IPS-20b (cell line): Measurements from ENCODE around the gene RRP9.

Source experiments
- H3K27ac ChIP-seq: one replicate; pipeline ENCODE4 v1.5.1; 2013; ENCODE audit warnings: low read length
- H3K27me3 ChIP-seq: 2 replicates; pipeline ENCODE4 v1.6.1; 2013; ENCODE audit warnings: mild to moderate bottlenecking, low read length, inconsistent platforms; ENCODE audit not compliant: insufficient read depth
- H3K36me3 ChIP-seq: 2 replicates; pipeline ENCODE4 v1.6.1; 2013; ENCODE audit warnings: low read depth, mild to moderate bottlenecking, inconsistent platforms, low read length, moderate library complexity; ENCODE audit not compliant: insufficient read depth
- H3K4me1 ChIP-seq: 2 replicates; pipeline ENCODE4 v1.6.1; 2013; ENCODE audit warnings: mild to moderate bottlenecking, control low read depth, inconsistent platforms, low read length, moderate library complexity; ENCODE audit not compliant: insufficient read depth
- H3K4me3 ChIP-seq: 2 replicates; pipeline ENCODE4 v1.5.1; 2013; ENCODE audit warnings: mild to moderate bottlenecking, low read length, inconsistent platforms
- H3K9ac ChIP-seq: 2 replicates; pipeline ENCODE4 v1.6.1; 2013; ENCODE audit warnings: low read depth, mild to moderate bottlenecking, inconsistent platforms, low read length, moderate library complexity
- H3K9me3 ChIP-seq: 2 replicates; pipeline ENCODE4 v1.6.1; 2013; ENCODE audit warnings: mild to moderate bottlenecking, low read depth, low read length, inconsistent platforms; ENCODE audit not compliant: insufficient read depth

Gene RRP9

DNA sequence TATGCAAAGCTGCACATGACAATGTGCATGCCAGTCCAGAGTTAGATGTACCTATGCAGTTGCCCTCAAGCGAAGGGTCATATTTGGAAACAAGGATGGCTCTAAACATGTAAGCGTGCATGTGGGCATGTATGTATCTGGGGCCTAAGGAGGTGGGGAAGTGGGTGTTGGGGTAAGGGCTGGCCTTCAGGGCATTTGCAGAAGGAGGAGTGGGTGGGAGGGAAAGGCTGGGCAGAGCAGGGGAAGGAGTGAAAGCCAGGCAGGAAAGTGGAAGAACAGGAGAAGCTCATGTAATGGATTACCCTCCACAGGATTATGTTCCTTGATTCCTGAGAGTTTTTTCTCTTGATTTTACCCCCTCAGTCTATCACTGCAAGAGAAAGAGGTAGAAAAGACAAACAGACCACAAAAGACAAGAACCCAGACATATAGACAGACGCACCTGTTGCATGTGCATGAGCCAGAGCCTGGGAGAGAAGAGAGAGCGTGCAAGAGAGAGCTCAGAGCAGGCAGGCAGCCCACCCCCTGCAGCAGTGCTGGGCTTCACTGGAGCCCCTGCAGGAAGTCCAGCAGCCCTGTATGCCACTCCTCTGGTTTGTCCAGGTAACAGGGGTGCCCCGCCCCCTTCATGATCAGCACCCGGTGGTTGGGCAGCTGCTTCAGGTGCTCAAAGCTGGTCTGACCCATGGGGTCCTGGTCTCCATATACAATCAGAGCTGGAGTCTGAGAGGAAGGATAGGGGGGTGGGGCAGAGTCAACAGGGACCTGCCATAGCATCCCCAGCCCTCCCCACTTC, 27.4 kb upstream of the RRP9 start:
- Histone ChIP-seq H3K36me3 (no peaks in the 10 kb centered on the region), H3K27ac (peak overlapping the region; percentile 86), H3K4me3 (peak overlapping the region; percentile 86)

DNA sequence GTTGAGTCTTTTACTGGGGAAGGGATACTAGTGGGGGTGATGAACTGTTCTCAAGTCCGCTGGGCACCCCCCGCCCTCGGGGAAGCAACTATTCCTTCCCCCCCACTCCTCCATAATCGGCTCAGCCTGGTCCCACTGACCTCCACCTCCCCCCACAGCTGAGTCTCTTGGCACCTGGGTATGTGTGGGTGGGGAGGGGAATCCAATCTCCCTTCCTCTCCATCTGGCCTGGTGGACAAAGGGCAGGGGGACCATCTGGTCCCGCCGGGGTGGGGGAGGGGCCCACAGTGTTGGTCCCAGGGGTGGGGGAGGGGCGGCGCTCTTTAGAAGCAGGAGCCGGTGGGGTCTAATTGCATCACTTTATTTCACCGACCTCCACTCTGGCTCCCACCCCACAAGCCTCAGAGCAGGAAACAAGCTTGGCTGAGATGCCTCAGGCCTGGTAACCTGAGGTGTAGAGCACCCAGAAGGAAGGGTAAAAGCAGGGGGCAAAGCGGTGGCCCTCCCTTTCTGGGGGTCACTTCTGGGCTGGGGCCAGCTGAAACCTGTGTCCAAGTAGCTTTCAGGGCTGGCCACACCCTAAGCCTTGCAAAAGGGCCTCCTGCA, 26.6 kb upstream of the RRP9 start:
- H3K27me3 ChIP-seq: peaks cover 25% of the 10 kb centered on the region
- peaks cover 21% of the 10 kb centered on the region for H3K4me1 ChIP-seq
- peak overlapping the region; percentile 86 for H3K4me3 ChIP-seq
- peak overlapping the region; percentile 89 for H3K27ac ChIP-seq
- H3K9ac ChIP-seq: peak overlapping the region; percentile 94
- H3K36me3 ChIP-seq: no peaks in the 10 kb centered on the region
- H3K9me3 ChIP-seq: no peaks in the 10 kb centered on the region

More for the DNA sequence above, 27.4 kb upstream of the RRP9 start:
- Histone ChIP-seq H3K9me3 (no peaks in the 10 kb centered on the region), H3K9ac (peak overlapping the region; percentile 94; the same call in 1 of the 2 replicates), H3K27me3 (peaks cover 32% of the 10 kb centered on the region), H3K4me1 (peaks cover 22% of the 10 kb centered on the region)

GRCh38 chr3:51967384-51968169, 25.9 kb upstream of the RRP9 start, which contains the start of gene PCBP4:
PCBP4 (minus strand) TSS chr3:51967454; CDS start chr3:51961240, 6,214 bp downstream.
- Histone ChIP-seq H3K9me3 (no peaks in the 10 kb centered on the region), H3K27ac (peak within 1 kb of the TSS; percentile 89), H3K27me3 (peaks cover 30% of the 10 kb centered on the region), H3K4me1 (peaks cover 21% of the 10 kb centered on the region), H3K9ac (peak within 1 kb of the TSS; percentile 94), H3K36me3 (no peaks in the 10 kb centered on the region), H3K4me3 (peak within 1 kb of the TSS; percentile 86)

- H3K4me3 ChIP-seq: peak overlapping the region; percentile 63; the same call in 1 of the 2 replicates
- H3K9ac ChIP-seq: peak overlapping the region; percentile 27; the same call in 1 of the 2 replicates
- no peak overlapping the region for H3K27ac ChIP-seq
- H3K9me3 ChIP-seq: no peaks in the 10 kb centered on the region
- peaks cover 21% of the 10 kb centered on the region for H3K4me1 ChIP-seq
- H3K27me3 ChIP-seq: peaks cover 35% of the 10 kb centered on the region
- H3K36me3 ChIP-seq: no peaks in the 10 kb centered on the region
Measured at GRCh38 chr3:51966922-51967383, 25.2 kb upstream of the RRP9 start.

GRCh38 chr3:51966486-51966885, 24.8 kb upstream of the RRP9 start:
- Histone ChIP-seq H3K4me3 (peak overlapping the region; percentile 63; the same call in 1 of the 2 replicates), H3K27me3 (peaks cover 40% of the 10 kb centered on the region), H3K9ac (peak overlapping the region; percentile 27; the same call in 1 of the 2 replicates), H3K36me3 (no peaks in the 10 kb centered on the region), H3K27ac (no peak overlapping the region), H3K4me1 (peaks cover 21% of the 10 kb centered on the region), H3K9me3 (no peaks in the 10 kb centered on the region)

DNA sequence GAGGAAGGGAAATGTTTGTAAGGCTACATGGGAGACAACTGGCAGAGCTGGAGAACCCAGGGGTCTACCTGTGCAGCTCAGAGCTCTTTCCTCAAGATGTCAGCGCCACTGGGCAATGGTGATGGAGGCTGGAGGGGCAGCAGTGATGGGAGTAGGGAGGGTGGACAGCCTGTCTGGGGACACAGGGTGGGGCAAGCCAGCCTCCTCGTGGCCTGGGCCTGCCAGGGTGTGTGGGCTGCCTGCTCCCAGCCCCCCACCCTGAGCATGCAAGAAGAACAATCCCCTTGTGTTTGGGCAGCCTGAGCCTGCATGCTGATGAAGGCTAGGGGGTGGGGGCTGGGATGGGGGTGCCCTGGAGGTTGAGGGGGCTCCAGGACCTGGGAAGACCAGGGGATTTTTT, 24.3 kb upstream of the RRP9 start:
- peaks cover 21% of the 10 kb centered on the region for H3K4me1 ChIP-seq
- 0 out of 2 replicates have a peak overlapping the region, but pooled peaks have one; percentile 63 for H3K4me3 ChIP-seq
- no peaks in the 10 kb centered on the region for H3K9me3 ChIP-seq
- H3K36me3 ChIP-seq: no peaks in the 10 kb centered on the region
- H3K27ac ChIP-seq: no peak overlapping the region
- no peak overlapping the region for H3K9ac ChIP-seq
- H3K27me3 ChIP-seq: peaks cover 42% of the 10 kb centered on the region

GRCh38 chr3:51964521-51964920, 22.8 kb upstream of the RRP9 start:
- H3K27me3 ChIP-seq: peaks cover 42% of the 10 kb centered on the region
- no peak overlapping the region for H3K4me3 ChIP-seq
- H3K4me1 ChIP-seq: peaks cover 18% of the 10 kb centered on the region
- no peaks in the 10 kb centered on the region for H3K36me3 ChIP-seq
- no peaks in the 10 kb centered on the region for H3K9me3 ChIP-seq
- no peak overlapping the region for H3K27ac ChIP-seq
- no peak overlapping the region for H3K9ac ChIP-seq

GRCh38 chr3:51963951-51964451, 22.3 kb upstream of the RRP9 start:
- Histone ChIP-seq H3K9me3 (no peaks in the 10 kb centered on the region), H3K4me1 (peaks cover 13% of the 10 kb centered on the region), H3K27ac (no peak overlapping the region), H3K4me3 (no peak overlapping the region), H3K27me3 (peaks cover 42% of the 10 kb centered on the region), H3K36me3 (no peaks in the 10 kb centered on the region), H3K9ac (no peak overlapping the region)

DNA sequence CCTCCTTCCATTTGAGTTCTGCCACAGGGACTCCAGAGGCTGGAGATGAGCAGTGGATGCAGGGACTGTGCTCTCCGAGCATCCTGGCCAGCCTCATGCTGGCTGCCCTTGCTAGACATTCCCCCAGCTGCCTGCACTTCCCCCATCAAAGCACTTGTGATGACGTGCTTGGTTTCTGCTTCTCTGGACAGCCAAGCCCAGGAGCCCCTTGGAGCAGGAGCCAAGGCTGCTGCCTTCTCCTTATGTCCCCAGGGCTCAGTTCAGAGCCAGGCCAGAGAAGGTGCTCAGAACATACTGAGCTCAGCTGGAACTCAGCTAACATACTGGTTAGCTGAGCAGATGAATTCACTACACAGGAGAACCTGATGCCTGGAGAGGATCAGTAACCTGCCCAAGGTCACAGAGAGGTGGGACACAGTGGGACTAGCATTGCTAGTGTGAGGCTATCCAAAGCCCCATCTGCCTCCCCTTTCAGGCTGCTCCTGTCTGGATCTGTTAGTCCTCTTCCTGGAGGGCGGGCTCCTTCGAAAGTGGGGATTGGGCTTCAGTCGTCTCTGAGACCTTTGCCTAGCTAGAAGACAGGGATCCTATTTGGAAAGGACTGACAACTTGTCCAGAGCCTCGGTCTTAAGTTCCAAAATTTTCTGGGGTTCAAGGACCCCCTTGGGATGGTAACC, 21.3 kb upstream of the RRP9 start:
- Histone ChIP-seq H3K27me3 (peaks cover 42% of the 10 kb centered on the region), H3K4me1 (peaks cover 6% of the 10 kb centered on the region; the same call in 1 of the 2 replicates), H3K9ac (no peak overlapping the region), H3K4me3 (no peak overlapping the region), H3K36me3 (no peaks in the 10 kb centered on the region), H3K27ac (no peak overlapping the region), H3K9me3 (no peaks in the 10 kb centered on the region)

GRCh38 chr3:51961602-51962569, 20.2 kb upstream of the RRP9 start:
- Histone ChIP-seq H3K4me3 (no peak overlapping the region), H3K27me3 (peaks cover 47% of the 10 kb centered on the region), H3K9me3 (no peaks in the 10 kb centered on the region), H3K4me1 (peaks cover 6% of the 10 kb centered on the region; the same call in 1 of the 2 replicates), H3K27ac (no peak overlapping the region), H3K36me3 (no peaks in the 10 kb centered on the region), H3K9ac (no peak overlapping the region)
